Loucy (cell line): ENCODE data around the gene MYH8.

ENCODE experiments used
- H2AFZ ChIP-seq: fragments of 200-600 bp; sonication (generic); 2 replicates; pipeline ENCODE4 v1.6.0; 2016; ENCODE audit warnings: antibody characterized with exemption, mild to moderate bottlenecking, low read length, moderate library complexity
- H3F3A ChIP-seq: fragments of 200-600 bp; 2 replicates; pipeline ENCODE4 v1.6.0; 2016; ENCODE audit warnings: antibody characterized with exemption, low read depth, mild to moderate bottlenecking
- H3K27me3 ChIP-seq: fragments of 200-600 bp; sonication (generic); 2 replicates; pipeline ENCODE4 v1.6.1; 2014; ENCODE audit warnings: low read length, mild to moderate bottlenecking; ENCODE audit not compliant: insufficient read depth, poor library complexity, severe bottlenecking
- H3K36me3 ChIP-seq: fragments of 200-600 bp; sonication (generic); 2 replicates; pipeline ENCODE4 v1.6.1; 2016; ENCODE audit warnings: low read length; ENCODE audit not compliant: insufficient read depth
- H3K4me1 ChIP-seq: fragments of 200-600 bp; sonication (generic); 2 replicates; pipeline ENCODE4 v1.5.1; 2014; ENCODE audit warnings: low read length, mild to moderate bottlenecking; ENCODE audit not compliant: insufficient read depth, poor library complexity, severe bottlenecking
- H3K4me2 ChIP-seq: fragments of 200-600 bp; sonication (generic); 2 replicates; pipeline ENCODE4 v1.6.0; 2014; ENCODE audit warnings: antibody characterized with exemption, low read length, low read depth, mild to moderate bottlenecking; ENCODE audit not compliant: poor library complexity, severe bottlenecking
- H3K4me3 ChIP-seq: fragments of 200-600 bp; sonication (generic); 2 replicates; pipeline ENCODE4 v1.5.1; 2014; ENCODE audit warnings: low read length, mild to moderate bottlenecking, mixed read lengths; ENCODE audit not compliant: poor library complexity, severe bottlenecking
- H3K79me2 ChIP-seq: fragments of 200-600 bp; sonication (generic); 2 replicates; pipeline ENCODE4 v1.6.1; 2014; ENCODE audit warnings: low read length; ENCODE audit not compliant: insufficient read depth
- H3K9ac ChIP-seq: fragments of 200-600 bp; sonication (generic); 2 replicates; pipeline ENCODE4 v1.6.0; 2014; ENCODE audit warnings: mild to moderate bottlenecking, low read depth, low read length, moderate library complexity; ENCODE audit not compliant: poor library complexity, severe bottlenecking
- H3K9me2 ChIP-seq: fragments of 200-600 bp; sonication (generic); replicated peaks from 2 replicates; pipeline ENCODE4 v1.6.1; 2016; ENCODE audit warnings: low read depth, low read length, mixed read lengths
- H3K9me3 ChIP-seq: fragments of 200-600 bp; sonication (generic); 2 replicates; pipeline ENCODE4 v1.6.1; 2014; ENCODE audit warnings: mild to moderate bottlenecking, antibody characterized with exemption, low read length, low read depth; ENCODE audit not compliant: insufficient read depth
- H4K20me1 ChIP-seq: fragments of 200-600 bp; sonication (generic); 2 replicates; pipeline ENCODE4 v1.6.0; 2014; ENCODE audit warnings: antibody characterized with exemption, low read length, mild to moderate bottlenecking; ENCODE audit not compliant: insufficient read depth, poor library complexity, severe bottlenecking
- CTCF ChIP-seq: fragments of 200-600 bp; sonication (generic); conservative IDR thresholded peaks from 2 replicates; pipeline ENCODE4 v1.5.1; 2014; ENCODE audit warnings: mild to moderate bottlenecking, antibody characterized with exemption, low read length
- EZH2phosphoT487 ChIP-seq: fragments of 200-600 bp; IDR thresholded peaks from 2 replicates; pipeline ENCODE4 v1.6.1; 2018; ENCODE audit warnings: antibody characterized with exemption, mild to moderate bottlenecking, moderate library complexity, borderline replicate concordance

The MYH8 gene

DNA sequence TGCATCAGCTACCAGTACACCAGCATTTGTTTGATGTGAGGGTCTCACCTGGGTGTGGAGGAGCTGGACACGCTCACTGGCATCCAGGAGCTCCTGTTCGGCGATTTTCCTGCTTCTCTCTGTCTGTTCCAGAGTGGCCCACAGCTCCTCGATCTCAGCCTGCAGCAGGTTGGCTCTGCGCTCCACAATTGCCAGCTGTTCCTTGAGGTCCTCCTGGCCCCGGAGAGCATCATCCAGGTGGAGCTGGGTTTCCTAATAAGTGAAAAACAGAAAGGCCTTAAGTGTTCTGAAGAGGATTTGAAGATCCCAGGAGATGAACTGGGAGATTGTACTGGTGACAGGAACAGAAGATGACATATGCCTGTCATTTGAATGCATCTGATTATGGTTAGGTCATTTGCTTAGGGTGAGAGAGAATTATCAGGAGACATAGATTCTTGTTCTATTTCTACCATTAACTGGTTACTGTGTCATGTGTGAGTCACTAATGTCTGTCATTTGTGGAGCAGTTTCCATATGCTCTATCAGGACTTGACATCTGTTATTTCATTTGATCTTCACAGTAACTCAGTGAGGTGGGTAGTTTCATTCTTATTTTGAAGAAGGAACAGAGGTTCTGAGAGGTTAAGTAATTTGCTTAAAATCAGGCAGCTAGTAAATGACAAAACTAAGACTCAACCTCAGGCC lies 27.4 kb downstream of the MYH8 start:
- H3K4me1 ChIP-seq = no peaks in the 10 kb centered on the region
- H3K9ac ChIP-seq = no peak overlapping the region
- no peaks in the 10 kb centered on the region for H3K27me3 ChIP-seq
- no peaks in the 10 kb centered on the region for H3K79me2 ChIP-seq
- no peaks in the 10 kb centered on the region for H3K9me2 ChIP-seq
- H3K4me3 ChIP-seq = no peak overlapping the region
- no peaks in the 10 kb centered on the region for H4K20me1 ChIP-seq
- no peak for TF ChIP-seq CTCF
- no peak for TF ChIP-seq EZH2phosphoT487
- H3K4me2 ChIP-seq = no peak overlapping the region
- H3K9me3 ChIP-seq = no peaks in the 10 kb centered on the region
- H3K36me3 ChIP-seq = no peaks in the 10 kb centered on the region
- H2AFZ ChIP-seq = no peak overlapping the region
- no peaks in the 10 kb centered on the region for H3F3A ChIP-seq

GRCh38 chr17:10392880-10393279 lies 28.9 kb downstream of the MYH8 start:
- no peaks in the 10 kb centered on the region for H3K4me1 ChIP-seq
- H3K4me3 ChIP-seq = no peak overlapping the region
- H2AFZ ChIP-seq = no peak overlapping the region
- no peaks in the 10 kb centered on the region for H3K9me3 ChIP-seq
- H4K20me1 ChIP-seq = no peaks in the 10 kb centered on the region
- TF ChIP-seq CTCF (no peak), EZH2phosphoT487 (no peak)
- no peaks in the 10 kb centered on the region for H3F3A ChIP-seq
- no peaks in the 10 kb centered on the region for H3K36me3 ChIP-seq
- no peaks in the 10 kb centered on the region for H3K79me2 ChIP-seq
- no peaks in the 10 kb centered on the region for H3K27me3 ChIP-seq
- H3K9me2 ChIP-seq = no peaks in the 10 kb centered on the region
- no peak overlapping the region for H3K4me2 ChIP-seq
- no peak overlapping the region for H3K9ac ChIP-seq

- Histone ChIP-seq H2AFZ (no peak overlapping the region), H3K4me1 (no peaks in the 10 kb centered on the region), H3K27me3 (no peaks in the 10 kb centered on the region)
Measured at GRCh38 chr17:10385871-10386270, 35.9 kb downstream of the MYH8 start.

More at GRCh38 chr17:10385871-10386270, 35.9 kb downstream of the MYH8 start:
- no peak overlapping the region for H3K4me2 ChIP-seq
- H4K20me1 ChIP-seq = no peaks in the 10 kb centered on the region
- H3K9me2 ChIP-seq = no peaks in the 10 kb centered on the region
- no peaks in the 10 kb centered on the region for H3F3A ChIP-seq
- H3K9ac ChIP-seq = no peak overlapping the region
- no peaks in the 10 kb centered on the region for H3K36me3 ChIP-seq
- H3K9me3 ChIP-seq = no peaks in the 10 kb centered on the region
- H3K79me2 ChIP-seq = no peaks in the 10 kb centered on the region
- TF ChIP-seq EZH2phosphoT487 (no peak), CTCF (no peak)
- H3K4me3 ChIP-seq = no peak overlapping the region
